Astrocyte (in vitro differentiated cells and primary cell): ENCODE measurements around the gene AQP1. TPM values are rescaled to one million over a fixed set of nuclear protein-coding genes. Genes with fewer than 3 reads are reported as not detected.

Experiments used
- DNase-seq: peaks from one replicate; pipeline ENCODE4 v3.0.0-alpha.2; 2010; ENCODE audit warnings: low read depth
- FAIRE-seq: peaks from 2 replicates; lab custom pipeline; 2011; peaks lifted over from hg19 to GRCh38; lab: Jason Lieb, UNC
- H2AFZ ChIP-seq: 2 replicates; pipeline ENCODE4 v1.6.0; 2012; ENCODE audit warnings: low read depth, low read length, inconsistent platforms
- H3K27ac ChIP-seq: 2 replicates; pipeline ENCODE4 v1.5.1; 2011; ENCODE audit warnings: low read depth, low read length, inconsistent platforms
- H3K27me3 ChIP-seq: 2 replicates; pipeline ENCODE4 v1.6.0; 2011; ENCODE audit warnings: low read length, inconsistent platforms; ENCODE audit not compliant: insufficient read depth
- H3K36me3 ChIP-seq: 2 replicates; pipeline ENCODE4 v1.5.1; 2011; ENCODE audit warnings: low read length, inconsistent platforms; ENCODE audit not compliant: insufficient read depth
- H3K4me1 ChIP-seq: 2 replicates; pipeline ENCODE4 v1.5.1; 2011; ENCODE audit warnings: low read length, inconsistent platforms; ENCODE audit not compliant: insufficient read depth
- H3K4me2 ChIP-seq: 2 replicates; pipeline ENCODE4 v1.6.0; 2012; ENCODE audit warnings: low read length, inconsistent platforms
- H3K4me3 ChIP-seq: 2 replicates; pipeline ENCODE4 v1.5.1; 2011; ENCODE audit warnings: low read depth, mild to moderate bottlenecking, low read length, inconsistent platforms; ENCODE audit not compliant: insufficient read depth
- H3K79me2 ChIP-seq: 2 replicates; pipeline ENCODE4 v1.6.0; 2012; ENCODE audit warnings: mild to moderate bottlenecking, low read length, inconsistent platforms; ENCODE audit not compliant: insufficient read depth
- H3K9ac ChIP-seq: 2 replicates; pipeline ENCODE4 v1.6.0; 2012; ENCODE audit warnings: mild to moderate bottlenecking, low read length, inconsistent platforms
- H3K9me3 ChIP-seq: 2 replicates; pipeline ENCODE4 v1.5.1; 2012; ENCODE audit warnings: low read depth, mild to moderate bottlenecking, low read length, inconsistent platforms; ENCODE audit not compliant: insufficient read depth
- H4K20me1 ChIP-seq: 2 replicates; pipeline ENCODE4 v1.6.0; 2012; ENCODE audit warnings: low read length, inconsistent platforms; ENCODE audit not compliant: insufficient read depth
- H3K27ac Mint-ChIP-seq: one replicate; pipeline ENCODE4 v1.8.0; 2021; ENCODE audit warnings: mild to moderate bottlenecking, mixed read lengths; ENCODE audit not compliant: unreplicated experiment
- H3K27me3 Mint-ChIP-seq: one replicate; pipeline ENCODE4 v1.8.0; 2021; ENCODE audit warnings: low read depth, mixed read lengths; ENCODE audit not compliant: unreplicated experiment
- H3K36me3 Mint-ChIP-seq: one replicate; pipeline ENCODE4 v1.8.0; 2021; ENCODE audit warnings: low read depth, mixed read lengths; ENCODE audit not compliant: unreplicated experiment
- H3K4me1 Mint-ChIP-seq: one replicate; pipeline ENCODE4 v1.8.0; 2021; ENCODE audit warnings: low read depth, mixed read lengths; ENCODE audit not compliant: unreplicated experiment
- H3K4me3 Mint-ChIP-seq: one replicate; pipeline ENCODE4 v1.8.0; 2021; ENCODE audit warnings: mild to moderate bottlenecking, moderate library complexity, mixed read lengths; ENCODE audit not compliant: unreplicated experiment
- H3K9me3 Mint-ChIP-seq: one replicate; pipeline ENCODE4 v1.8.0; 2021; ENCODE audit warnings: mild to moderate bottlenecking, mixed read lengths; ENCODE audit not compliant: unreplicated experiment
- CTCF ChIP-seq: IDR thresholded peaks from 2 replicates; pipeline ENCODE4 v1.5.1; 2011; ENCODE audit warnings: low read depth, mild to moderate bottlenecking, inconsistent platforms, low read length, moderate library complexity; ENCODE audit not compliant: insufficient read depth
- EZH2 ChIP-seq: IDR thresholded peaks from 2 replicates; pipeline ENCODE4 v1.6.1; 2012; ENCODE audit warnings: mild to moderate bottlenecking, low read length, inconsistent platforms; ENCODE audit not compliant: insufficient read depth
- total RNA-seq: library from RNA; stranded (reverse); gene quantifications from 2 replicates; pipeline ENCODE4 v1.2.1, GENCODE V29; 2021

Gene AQP1
- total RNA-seq, 1 donor from 2014 or later, result 6.7 TPM

- Mint-ChIP-seq H3K4me1 (peaks cover 6% of the 10 kb centered on the region), H3K36me3 (peaks cover 10% of the 10 kb centered on the region), H3K4me3 (no peak overlapping the region), H3K9me3 (peaks cover 5% of the 10 kb centered on the region), H3K27me3 (peaks cover 24% of the 10 kb centered on the region), H3K27ac (no peak overlapping the region)
- Histone ChIP-seq H4K20me1 (peaks cover 3% of the 10 kb centered on the region), H3K27me3 (no peaks in the 10 kb centered on the region), H3K4me1 (no peaks in the 10 kb centered on the region), H2AFZ (no peak overlapping the region), H3K9me3 (no peaks in the 10 kb centered on the region), H3K4me3 (no peak overlapping the region), H3K9ac (no peak overlapping the region), H3K27ac (no peak overlapping the region), H3K4me2 (no peak overlapping the region), H3K79me2 (no peaks in the 10 kb centered on the region), H3K36me3 (no peaks in the 10 kb centered on the region)
- DNase-seq, result peak; percentile 24
- no peak for FAIRE-seq
- no peak for TF ChIP-seq EZH2
- TF ChIP-seq CTCF, result no peak
These were observed 48.0 kb upstream of the AQP1 start for GRCh38 chr7:30863706-30864035.

- H3K4me1 Mint-ChIP-seq, result peaks cover 6% of the 10 kb centered on the region
- no peaks in the 10 kb centered on the region for H3K79me2 ChIP-seq
- H4K20me1 ChIP-seq, result peaks cover 3% of the 10 kb centered on the region
- peaks cover 5% of the 10 kb centered on the region for H3K9me3 Mint-ChIP-seq
- H3K36me3 Mint-ChIP-seq, result peaks cover 10% of the 10 kb centered on the region
- no peak overlapping the region for H3K27ac ChIP-seq
- H3K9me3 ChIP-seq, result no peaks in the 10 kb centered on the region
- H3K27me3 Mint-ChIP-seq, result peaks cover 24% of the 10 kb centered on the region
- no peak overlapping the region for H3K4me3 Mint-ChIP-seq
- H3K4me3 ChIP-seq, result no peak overlapping the region
- no peak for FAIRE-seq
- H3K36me3 ChIP-seq, result no peaks in the 10 kb centered on the region
- H3K4me2 ChIP-seq, result no peak overlapping the region
- no peak overlapping the region for H3K9ac ChIP-seq
- H3K4me1 ChIP-seq, result no peaks in the 10 kb centered on the region
- no peak for DNase-seq
- H2AFZ ChIP-seq, result no peak overlapping the region
- H3K27ac Mint-ChIP-seq, result no peak overlapping the region
- TF ChIP-seq EZH2, result no peak
- TF ChIP-seq CTCF, result no peak
- H3K27me3 ChIP-seq, result no peaks in the 10 kb centered on the region
These were observed 47.6 kb upstream of the AQP1 start for GRCh38 chr7:30864101-30864500.

- Histone ChIP-seq H3K79me2 (no peaks in the 10 kb centered on the region), H3K27ac (no peak overlapping the region), H3K27me3 (no peaks in the 10 kb centered on the region), H2AFZ (no peak overlapping the region), H3K4me2 (no peak overlapping the region), H3K9ac (no peak overlapping the region), H3K4me1 (no peaks in the 10 kb centered on the region), H3K9me3 (no peaks in the 10 kb centered on the region), H3K36me3 (no peaks in the 10 kb centered on the region), H4K20me1 (peaks cover 3% of the 10 kb centered on the region), H3K4me3 (no peak overlapping the region)
- peaks cover 6% of the 10 kb centered on the region for H3K4me1 Mint-ChIP-seq
- no peak overlapping the region for H3K27ac Mint-ChIP-seq
- no peak overlapping the region for H3K4me3 Mint-ChIP-seq
- no peak for FAIRE-seq
- peaks cover 23% of the 10 kb centered on the region for H3K27me3 Mint-ChIP-seq
- H3K36me3 Mint-ChIP-seq, result peaks cover 10% of the 10 kb centered on the region
- DNase-seq, result no peak
- TF ChIP-seq CTCF (no peak), EZH2 (no peak)
- H3K9me3 Mint-ChIP-seq, result peaks cover 5% of the 10 kb centered on the region
These were observed 46.6 kb upstream of the AQP1 start for GRCh38 chr7:30865076-30865475.
